22Rv1 (cell line): ENCODE measurements around the gene MED27.

Source experiments
- H3K27ac ChIP-seq: fragments of 450-650 bp; 2 replicates; pipeline ENCODE4 v1.5.1; 2017
- ZFX ChIP-seq: fragments of 450-650 bp; IDR thresholded peaks from 2 replicates; pipeline ENCODE4 v1.6.1; 2017; ENCODE audit warnings: antibody characterized with exemption, borderline replicate concordance
- TF ChIP-seq, protein P1 (sequence below): fragments of 450-650 bp; IDR thresholded peaks from 2 replicates; pipeline ENCODE4 v1.5.1; 2017; ENCODE audit warnings: mild to moderate bottlenecking

The MED27 gene

DNA sequence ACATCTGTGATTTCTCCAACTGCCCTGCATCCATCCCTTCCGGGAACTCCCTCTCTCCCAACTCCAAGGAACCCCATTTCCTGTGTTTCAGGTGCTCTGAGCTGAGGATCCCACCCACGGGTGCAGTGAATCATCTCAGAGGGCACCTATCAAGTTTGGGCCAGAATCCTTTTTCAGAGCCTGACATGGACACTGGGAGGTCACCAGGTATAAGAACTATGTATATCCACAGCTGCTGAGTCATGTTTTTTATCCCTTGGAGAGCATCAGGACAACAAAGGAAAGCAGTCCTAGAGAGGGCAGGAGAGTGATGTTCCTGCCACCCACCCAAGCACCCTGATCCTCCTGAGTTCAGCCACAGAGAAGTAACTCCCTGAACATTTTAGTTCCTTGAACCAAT lies 3.8 kb downstream of the MED27 start:
- H3K27ac ChIP-seq: no peak overlapping the region
- TF ChIP-seq ZFX: no peak
- TF ChIP-seq, protein P1, sequence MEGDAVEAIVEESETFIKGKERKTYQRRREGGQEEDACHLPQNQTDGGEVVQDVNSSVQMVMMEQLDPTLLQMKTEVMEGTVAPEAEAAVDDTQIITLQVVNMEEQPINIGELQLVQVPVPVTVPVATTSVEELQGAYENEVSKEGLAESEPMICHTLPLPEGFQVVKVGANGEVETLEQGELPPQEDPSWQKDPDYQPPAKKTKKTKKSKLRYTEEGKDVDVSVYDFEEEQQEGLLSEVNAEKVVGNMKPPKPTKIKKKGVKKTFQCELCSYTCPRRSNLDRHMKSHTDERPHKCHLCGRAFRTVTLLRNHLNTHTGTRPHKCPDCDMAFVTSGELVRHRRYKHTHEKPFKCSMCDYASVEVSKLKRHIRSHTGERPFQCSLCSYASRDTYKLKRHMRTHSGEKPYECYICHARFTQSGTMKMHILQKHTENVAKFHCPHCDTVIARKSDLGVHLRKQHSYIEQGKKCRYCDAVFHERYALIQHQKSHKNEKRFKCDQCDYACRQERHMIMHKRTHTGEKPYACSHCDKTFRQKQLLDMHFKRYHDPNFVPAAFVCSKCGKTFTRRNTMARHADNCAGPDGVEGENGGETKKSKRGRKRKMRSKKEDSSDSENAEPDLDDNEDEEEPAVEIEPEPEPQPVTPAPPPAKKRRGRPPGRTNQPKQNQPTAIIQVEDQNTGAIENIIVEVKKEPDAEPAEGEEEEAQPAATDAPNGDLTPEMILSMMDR: no peak

DNA sequence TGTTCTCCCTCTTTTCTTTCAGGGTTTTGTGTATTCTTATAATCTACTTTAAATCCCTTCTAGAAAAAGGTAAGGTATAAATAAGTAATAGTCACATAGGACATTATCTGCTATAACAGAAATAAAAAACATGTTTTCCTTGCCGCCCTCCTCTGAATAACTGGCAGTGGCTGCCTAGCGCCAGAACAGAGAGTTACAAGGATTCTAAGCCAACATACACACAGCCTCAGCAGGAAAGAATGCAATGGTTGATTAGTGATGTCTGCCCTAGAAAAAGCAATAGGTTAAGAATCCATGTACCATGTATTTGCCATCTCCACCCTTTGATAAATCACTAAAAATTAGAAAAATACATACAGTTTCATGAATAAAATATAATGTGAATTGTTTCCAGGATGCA lies 4.9 kb downstream of the MED27 start:
- no peak overlapping the region for H3K27ac ChIP-seq
- TF ChIP-seq, protein P1: no peak
- no peak for TF ChIP-seq ZFX

DNA sequence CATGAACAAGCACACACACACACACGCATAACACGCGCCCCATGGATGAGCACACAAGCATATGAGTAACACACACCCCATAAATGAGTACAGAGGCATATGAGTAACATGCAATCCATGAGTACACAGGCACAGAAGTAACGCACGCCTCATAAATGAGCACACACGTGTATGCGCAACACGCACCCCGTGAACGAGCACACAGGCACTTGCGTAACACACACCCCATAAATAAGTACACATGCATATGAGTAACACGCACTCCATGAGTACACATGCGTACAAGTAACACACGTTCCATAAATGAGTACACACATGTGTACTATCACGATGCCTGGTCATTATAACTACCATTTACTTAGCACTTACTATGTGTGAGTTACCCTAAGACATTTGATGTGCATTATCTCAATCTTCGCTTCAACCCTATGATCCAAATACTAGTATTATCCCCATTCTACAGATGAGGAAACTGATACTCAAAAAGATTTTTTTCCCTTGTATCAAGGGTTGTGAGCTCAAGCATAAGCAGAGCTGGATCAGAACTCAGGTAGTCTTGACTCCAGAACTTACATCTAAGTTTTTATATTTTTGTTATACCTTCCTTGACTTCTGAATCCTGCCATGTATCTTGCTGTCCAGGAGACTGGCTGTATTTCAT lies 7.7 kb downstream of the MED27 start:
- no peak overlapping the region for H3K27ac ChIP-seq
- TF ChIP-seq ZFX: no peak
- TF ChIP-seq, protein P1: no peak

DNA sequence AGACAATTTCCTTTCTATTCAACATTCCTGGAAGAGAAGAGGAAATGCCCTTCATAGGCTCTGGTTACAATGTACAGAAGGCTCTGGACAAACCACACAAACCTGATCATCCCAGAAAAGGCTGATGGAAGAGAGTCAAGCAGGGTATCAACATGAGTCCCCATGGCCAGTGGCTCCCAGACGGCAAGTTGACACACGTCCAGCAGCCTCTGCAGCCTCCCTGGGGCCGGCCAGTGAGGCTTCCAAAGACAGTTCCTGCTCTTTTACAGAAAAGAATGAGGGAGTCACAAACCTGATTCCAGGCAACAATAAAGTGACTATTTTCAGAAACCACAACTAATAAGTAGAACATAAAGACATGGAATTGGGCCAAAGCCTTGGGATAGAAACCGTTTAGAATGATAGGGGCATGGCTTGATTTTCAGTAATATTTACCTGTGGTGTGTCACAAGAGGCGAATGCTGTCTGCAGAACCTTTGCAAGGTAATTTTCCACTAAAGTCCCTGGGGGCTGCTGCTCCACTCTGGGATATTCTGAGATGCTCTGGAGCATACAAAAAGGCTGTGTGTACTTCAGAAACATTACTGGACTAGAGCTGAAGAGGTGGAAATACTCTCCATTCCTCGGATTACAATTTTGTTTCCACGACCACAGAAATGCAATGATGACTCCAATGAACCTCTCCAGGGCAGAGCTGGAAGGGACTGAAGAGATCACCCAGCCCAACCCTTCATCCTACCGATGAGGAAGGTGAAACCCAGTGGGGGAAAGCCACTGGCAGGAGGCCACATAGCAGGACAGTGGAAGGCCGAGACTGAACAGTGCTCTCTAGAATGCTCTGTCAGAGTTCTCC lies 10.4 kb downstream of the MED27 start:
- no peak overlapping the region for H3K27ac ChIP-seq
- TF ChIP-seq, protein P1: no peak
- TF ChIP-seq ZFX: no peak

DNA sequence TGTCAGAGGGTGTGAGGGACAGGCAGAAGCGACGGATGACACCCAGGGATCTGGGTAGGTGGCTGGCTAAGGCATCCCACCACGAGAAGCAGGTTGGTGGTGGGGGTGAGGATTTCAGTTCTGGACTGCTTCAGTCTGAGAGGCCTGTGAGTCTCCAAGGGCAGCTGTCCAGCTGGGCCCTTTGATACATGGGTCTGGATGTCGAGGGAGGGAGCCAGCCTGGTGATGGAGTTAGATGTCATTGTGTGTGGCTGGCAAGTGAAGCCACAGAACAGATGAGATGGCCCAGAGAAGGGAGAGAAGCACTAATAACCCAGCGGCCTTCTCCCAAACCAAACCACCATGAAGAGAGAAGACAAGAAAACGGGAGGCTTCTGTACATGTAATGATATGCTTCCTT lies 11.1 kb downstream of the MED27 start:
- TF ChIP-seq ZFX: no peak
- TF ChIP-seq, protein P1: no peak
- H3K27ac ChIP-seq: no peak overlapping the region

DNA sequence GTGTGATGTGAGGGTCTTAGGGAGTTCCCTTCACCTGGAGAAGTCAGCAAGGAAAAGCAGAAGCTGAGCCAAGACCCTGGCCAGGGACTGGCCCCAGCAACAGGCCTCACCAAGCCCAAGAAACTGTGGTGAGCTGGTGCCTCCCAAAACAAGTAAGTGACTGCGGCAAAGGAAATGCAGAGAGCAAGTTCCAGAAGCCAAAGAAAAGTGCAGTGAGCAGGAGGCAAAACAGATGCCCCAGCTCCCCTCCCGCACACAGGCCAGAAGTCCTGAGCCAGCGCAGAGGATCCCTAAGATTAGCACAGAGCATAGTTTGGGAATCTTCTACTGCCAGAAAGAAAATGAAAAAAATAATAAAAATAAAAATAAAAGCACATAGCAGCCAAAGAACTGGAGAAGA lies 13.2 kb downstream of the MED27 start:
- TF ChIP-seq, protein P1: no peak
- TF ChIP-seq ZFX: no peak

DNA sequence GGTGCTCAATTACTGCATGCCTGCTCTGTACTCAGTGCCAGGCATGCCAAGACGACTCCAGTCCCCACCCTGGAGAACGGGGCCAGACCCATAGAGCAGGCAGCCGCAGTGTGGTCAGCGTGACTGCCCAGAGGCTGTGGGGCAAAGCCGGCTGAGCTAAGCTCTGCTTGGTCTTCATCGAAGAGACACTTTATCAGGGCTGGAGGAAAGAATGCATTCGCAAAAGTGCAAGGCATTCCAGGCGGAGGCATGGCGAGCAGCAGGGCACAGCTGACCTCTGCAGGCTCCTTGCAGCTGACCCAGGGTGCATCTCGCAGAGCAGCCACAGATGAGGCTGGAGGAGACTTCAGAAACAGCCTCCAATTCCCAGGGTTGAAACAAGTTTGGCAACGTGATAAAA lies 13.6 kb downstream of the MED27 start:
- H3K27ac ChIP-seq: no peak overlapping the region
- no peak for TF ChIP-seq ZFX
- TF ChIP-seq, protein P1: no peak

More for the DNA sequence above, 13.2 kb downstream of the MED27 start:
- H3K27ac ChIP-seq: no peak overlapping the region
